Naive thymus-derived CD4-positive, alpha-beta T cell (primary cell): ENCODE results near the gene RHOG. TPM values are rescaled to one million over a fixed set of nuclear protein-coding genes. Genes with fewer than 3 reads are reported as not detected.
A peak's percentile ranks its signal among the peaks of the same experiment; 100 is the strongest.

Source experiments
- ATAC-seq: fragments of 150-1000 bp; cut with Tn5 transposase; 2 replicates; pipeline ENCODE4 v1.10.0; 2021; ENCODE audit warnings: mild to moderate bottlenecking, moderate library complexity
- CTCF ChIA-PET: fragments of 350-600 bp; sonication (Branson Sonifier 250); formaldehyde crosslinking; loops from one replicate; lab custom pipeline; 2021; ENCODE audit warnings: antibody characterized with exemption; lab: Charles Lee
- POLR2A ChIA-PET: fragments of 350-600 bp; sonication (Branson Sonifier 250); formaldehyde crosslinking; loops from one replicate; lab custom pipeline; 2021; ENCODE audit warnings: antibody characterized with exemption, inconsistent platforms; lab: Charles Lee
- DNase-seq, 9 donors: peaks; one replicate each; pipeline versions ENCODE4 v3.0.0 to v3.0.0-alpha.2; 2020 to 2022; ENCODE audit warnings: mixed read lengths in 1 of 9
- H3K27ac ChIP-seq: one replicate; pipeline ENCODE4 v1.7.0; 2013; ENCODE audit warnings: mild to moderate bottlenecking, low read depth, low read length, moderate library complexity
- H3K27me3 ChIP-seq, 2 donors: one replicate each; pipeline ENCODE4 v1.7.0; 2013; ENCODE audit warnings: low read length in 2 of 2, mild to moderate bottlenecking in 2 of 2, moderate library complexity in 2 of 2; ENCODE audit not compliant: control insufficient read depth in 2 of 2, insufficient read depth in 2 of 2
- H3K36me3 ChIP-seq, 3 experiments: 1 replicate in 2 of 3; 2 replicates in 1 of 3; pipeline ENCODE4 v1.7.0; 2013; ENCODE audit warnings: low read length in 3 of 3, mild to moderate bottlenecking in 3 of 3, moderate library complexity in 1 of 3; ENCODE audit not compliant: insufficient read depth in 3 of 3, control insufficient read depth in 2 of 3
- H3K4me1 ChIP-seq, 2 donors: one replicate each; pipeline ENCODE4 v1.7.0; 2013; ENCODE audit warnings: low read length in 2 of 2, mild to moderate bottlenecking in 2 of 2, moderate library complexity in 1 of 2; ENCODE audit not compliant: control insufficient read depth in 2 of 2, insufficient read depth in 2 of 2
- H3K4me3 ChIP-seq: 2 replicates; pipeline ENCODE4 v1.7.0; 2013; ENCODE audit warnings: mild to moderate bottlenecking, low read length
- H3K9me3 ChIP-seq, 3 experiments: 1 replicate in 2 of 3; 2 replicates in 1 of 3; pipeline ENCODE4 v1.7.0; 2013; ENCODE audit warnings: low read length in 3 of 3; ENCODE audit not compliant: control insufficient read depth in 2 of 3
- H3K27ac Mint-ChIP-seq, 9 donors: one replicate each; pipeline ENCODE4 v1.8.0; 2020 to 2022; ENCODE audit warnings: mixed read lengths in 9 of 9, mild to moderate bottlenecking in 8 of 9, moderate library complexity in 5 of 9, inconsistent platforms in 2 of 9
- H3K27me3 Mint-ChIP-seq, 5 donors: one replicate each; pipeline ENCODE4 v1.8.0; 2021 to 2022; ENCODE audit warnings: mixed read lengths in 5 of 5, mild to moderate bottlenecking in 1 of 5
- H3K36me3 Mint-ChIP-seq, 5 donors: one replicate each; pipeline ENCODE4 v1.8.0; 2020 to 2022; ENCODE audit warnings: mixed read lengths in 5 of 5, mild to moderate bottlenecking in 3 of 5, inconsistent platforms in 1 of 5
- H3K4me1 Mint-ChIP-seq, 7 donors: one replicate each; pipeline ENCODE4 v1.8.0; 2020 to 2022; ENCODE audit warnings: mixed read lengths in 7 of 7, mild to moderate bottlenecking in 3 of 7, inconsistent platforms in 1 of 7
- H3K4me3 Mint-ChIP-seq, 10 donors: one replicate each; pipeline ENCODE4 v1.8.0; 2020 to 2022; ENCODE audit warnings: mild to moderate bottlenecking in 10 of 10, mixed read lengths in 10 of 10, moderate library complexity in 6 of 10, inconsistent platforms in 2 of 10
- H3K9me3 Mint-ChIP-seq, 11 donors: one replicate each; pipeline ENCODE4 v1.8.0; 2020 to 2022; ENCODE audit warnings: mixed read lengths in 11 of 11, mild to moderate bottlenecking in 4 of 11, inconsistent platforms in 1 of 11, moderate library complexity in 1 of 11
- intact Hi-C, 2 donors: fragments of 100-400 bp; cut with micrococcal nuclease; formaldehyde crosslinking; loops; one replicate each; pipeline ENCODE4 v1.15.1; 2023
- polyA plus RNA-seq, 2 donors: library from polyadenylated mRNA; unstranded; fragments of 300-500 nt; fragmentation: Illumina TruSeq; gene quantifications; one replicate each; pipeline ENCODE4 v1.2.3, GENCODE V29; 2021
- total RNA-seq, 6 experiments: library from RNA in 5 of 6; stranded (reverse) in 5 of 6; gene quantifications; 1 replicate in 5 of 6; 2 replicates in 1 of 6; pipeline ENCODE4 v1.2.3 and lab custom pipeline; 2021 to 2026

Gene RHOG
- total and polyA plus RNA-seq, 7 experiments from 2014 or later, result 89.4 to 220 (median 133) TPM

DNA sequence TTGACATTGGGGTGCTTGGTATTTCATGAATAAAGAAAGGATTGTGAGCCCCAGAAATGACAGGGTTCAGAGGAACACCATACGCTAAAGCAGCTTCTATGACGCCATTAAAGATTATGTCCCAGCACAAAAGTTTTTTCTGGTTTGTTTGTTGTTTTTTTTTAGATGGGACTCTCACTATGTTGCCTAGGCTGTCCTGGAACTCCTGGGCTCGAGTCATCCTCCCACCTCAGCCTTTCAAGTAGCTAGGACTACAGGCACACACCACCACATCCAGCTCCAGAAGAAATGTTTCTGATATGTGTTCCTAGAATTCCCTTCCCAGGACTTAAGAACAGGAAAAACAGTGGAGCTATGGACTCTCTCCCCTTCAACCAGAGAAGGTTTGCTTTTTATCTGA is 2.6 kb upstream of the RHOG start:
- Histone ChIP-seq H3K4me3 (no peak overlapping the region), H3K4me1 (peaks cover 15 to 20% of the 10 kb centered on the region in 2 donors), H3K36me3 (peaks cover 0 to 4% (median 0%) of the 10 kb centered on the region in 3 experiments), H3K9me3 (no peaks in the 10 kb centered on the region), H3K27me3 (no peaks in the 10 kb centered on the region), H3K27ac (peak overlapping the region; percentile 95)
- H3K4me3 Mint-ChIP-seq, result peak overlapping the region in 2 of 10 donors; percentile 9 to 12
- peaks cover 0 to 7% (median 0%) of the 10 kb centered on the region in 11 donors for H3K9me3 Mint-ChIP-seq
- DNase-seq (no peak), ATAC-seq (no peak)
- H3K27ac Mint-ChIP-seq, result peak overlapping the region; percentile 56 to 95 (median 85)
- peaks cover 0 to 15% (median 4%) of the 10 kb centered on the region in 5 donors for H3K36me3 Mint-ChIP-seq
- peaks cover 8 to 48% (median 39%) of the 10 kb centered on the region in 7 donors for H3K4me1 Mint-ChIP-seq
- ChIA-PET CTCF (interaction anchor here (1.3 to 12.5 kb wide), 3 partner anchors 8 to 227 kb away, joined by 3 to 213 read pairs (median 164); partner anchors contain the start of gene STIM1), POLR2A (interaction anchor here (0.8 to 17.9 kb wide), 6 partner anchors 8 to 854 kb away, joined by 3 to 399 read pairs (median 4); partner anchors contain the start of genes PGAP2 and STIM1)
- intact Hi-C loops, result no loop called here
- H3K27me3 Mint-ChIP-seq, result no peaks in the 10 kb centered on the region

GRCh38 chr11:3841426-3842350 is 929 bp upstream of the RHOG start:
- POLR2A ChIA-PET, result interaction anchor here (0.7 to 17.9 kb wide), 26 partner anchors 8 to 231 kb away, joined by 3 to 399 read pairs (median 5); partner anchors contain the start of genes NUP98, PGAP2 and STIM1
- H3K4me1 ChIP-seq, result peaks cover 30 to 34% of the 10 kb centered on the region in 2 donors
- peak overlapping the region; percentile 87 to 99 (median 97) for H3K27ac Mint-ChIP-seq
- intact Hi-C loops, result loop anchor here (1.0 kb wide), 7 partner anchors 8 to 253 kb away; partner anchors contain the start of genes NUP98 (in 2 of the 2), PGAP2 (in 2 of the 2) and RRM1 (in 2 of the 2)
- H3K36me3 Mint-ChIP-seq, result peaks cover 3 to 22% (median 4%) of the 10 kb centered on the region in 5 donors
- DNase-seq (peak; percentile 82 to 98 (median 95)), ATAC-seq (peak; percentile 84)
- CTCF ChIA-PET, result interaction anchor here (0.7 to 12.5 kb wide), 22 partner anchors 9 to 250 kb away, joined by 3 to 213 read pairs (median 4); partner anchors contain the start of gene STIM1
- H3K27ac ChIP-seq, result peak overlapping the region; percentile 95
- H3K27me3 ChIP-seq, result no peaks in the 10 kb centered on the region
- peak overlapping the region; percentile 51 for H3K4me3 ChIP-seq
- H3K9me3 ChIP-seq, result no peaks in the 10 kb centered on the region
- H3K4me3 Mint-ChIP-seq, result peak overlapping the region; percentile 76 to 99 (median 91)
- H3K36me3 ChIP-seq, result peaks cover 0 to 4% (median 0%) of the 10 kb centered on the region in 3 experiments
- H3K9me3 Mint-ChIP-seq, result peaks cover 0 to 7% (median 0%) of the 10 kb centered on the region in 11 donors
- H3K4me1 Mint-ChIP-seq, result peaks cover 19 to 64% (median 54%) of the 10 kb centered on the region in 7 donors
- no peaks in the 10 kb centered on the region for H3K27me3 Mint-ChIP-seq

GRCh38 chr11:3840004-3840869 is 522 bp downstream of the RHOG start:
- ATAC-seq (no peak), DNase-seq (peak in 8 of 9 donors; percentile 37 to 57 (median 52))
- H3K36me3 Mint-ChIP-seq, result peaks cover 7 to 28% (median 9%) of the 10 kb centered on the region in 5 donors
- peak overlapping the region; percentile 95 for H3K27ac ChIP-seq
- CTCF ChIA-PET, result interaction anchor here (0.6 to 12.5 kb wide), 13 partner anchors 9 to 233 kb away, joined by 3 to 213 read pairs (median 5); partner anchors contain the start of genes PGAP2 and STIM1
- no peaks in the 10 kb centered on the region for H3K9me3 ChIP-seq
- peaks cover 43 to 44% of the 10 kb centered on the region in 2 donors for H3K4me1 ChIP-seq
- no peaks in the 10 kb centered on the region for H3K27me3 Mint-ChIP-seq
- H3K4me3 Mint-ChIP-seq, result peak overlapping the region; percentile 92 to 99 (median 95)
- intact Hi-C loops, result no loop called here
- POLR2A ChIA-PET, result interaction anchor here (0.6 to 17.9 kb wide), 24 partner anchors 9 to 257 kb away, joined by 3 to 399 read pairs (median 6); partner anchors contain the start of genes NUP98, PGAP2 and STIM1
- H3K4me3 ChIP-seq, result peak overlapping the region; percentile 51
- peaks cover 27 to 73% (median 62%) of the 10 kb centered on the region in 7 donors for H3K4me1 Mint-ChIP-seq
- H3K36me3 ChIP-seq, result peaks cover 0 to 7% (median 0%) of the 10 kb centered on the region in 3 experiments
- H3K27ac Mint-ChIP-seq, result peak overlapping the region; percentile 88 to 99 (median 98)
- H3K9me3 Mint-ChIP-seq, result peaks cover 0 to 7% (median 0%) of the 10 kb centered on the region in 11 donors
- no peaks in the 10 kb centered on the region for H3K27me3 ChIP-seq

DNA sequence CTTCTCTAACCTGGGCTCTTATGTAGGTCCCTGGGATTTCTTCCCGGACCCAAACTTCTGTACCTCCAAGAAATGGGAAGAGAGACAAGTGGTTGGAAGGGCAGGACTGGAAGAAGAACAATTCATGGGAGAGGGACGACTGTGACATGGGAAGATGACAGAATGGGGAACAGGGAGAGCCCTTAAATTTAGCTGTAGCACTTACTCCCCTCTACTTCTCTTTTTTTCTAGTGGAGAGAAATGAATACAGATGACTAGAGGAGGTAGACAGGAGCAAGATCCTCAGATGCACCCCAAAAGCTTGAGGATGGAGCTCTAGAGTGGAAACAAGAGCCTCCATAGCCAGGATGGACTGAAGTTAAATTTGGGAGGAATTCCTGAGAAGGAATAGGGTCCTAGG is 2.3 kb downstream of the RHOG start:
- ATAC-seq (no peak), DNase-seq (no peak)
- Mint-ChIP-seq H3K36me3 (peaks cover 7 to 42% (median 20%) of the 10 kb centered on the region in 5 donors), H3K27ac (peak overlapping the region; percentile 88 to 99 (median 98)), H3K4me1 (peaks cover 41 to 77% (median 68%) of the 10 kb centered on the region in 7 donors), H3K9me3 (peaks cover 0 to 7% (median 0%) of the 10 kb centered on the region in 11 donors), H3K27me3 (no peaks in the 10 kb centered on the region), H3K4me3 (peak overlapping the region; percentile 92 to 99 (median 95))
- H3K27ac ChIP-seq, result peak overlapping the region; percentile 95
- H3K27me3 ChIP-seq, result no peaks in the 10 kb centered on the region
- peaks cover 61% of the 10 kb centered on the region in 2 donors for H3K4me1 ChIP-seq
- POLR2A ChIA-PET, result interaction anchor here (0.5 to 17.9 kb wide), 10 partner anchors 13 to 769 kb away, joined by 3 to 399 read pairs (median 22); partner anchors contain the start of genes NUP98, PGAP2, STIM1 and TRIM68
- peaks cover 0 to 11% (median 0%) of the 10 kb centered on the region in 3 experiments for H3K36me3 ChIP-seq
- peak overlapping the region; percentile 51 for H3K4me3 ChIP-seq
- intact Hi-C loops, result no loop called here
- CTCF ChIA-PET, result interaction anchor here (0.9 to 12.5 kb wide), 6 partner anchors 9 to 30 kb away, joined by 3 to 213 read pairs (median 6); partner anchors contain the start of genes PGAP2 and STIM1
- no peaks in the 10 kb centered on the region for H3K9me3 ChIP-seq

DNA sequence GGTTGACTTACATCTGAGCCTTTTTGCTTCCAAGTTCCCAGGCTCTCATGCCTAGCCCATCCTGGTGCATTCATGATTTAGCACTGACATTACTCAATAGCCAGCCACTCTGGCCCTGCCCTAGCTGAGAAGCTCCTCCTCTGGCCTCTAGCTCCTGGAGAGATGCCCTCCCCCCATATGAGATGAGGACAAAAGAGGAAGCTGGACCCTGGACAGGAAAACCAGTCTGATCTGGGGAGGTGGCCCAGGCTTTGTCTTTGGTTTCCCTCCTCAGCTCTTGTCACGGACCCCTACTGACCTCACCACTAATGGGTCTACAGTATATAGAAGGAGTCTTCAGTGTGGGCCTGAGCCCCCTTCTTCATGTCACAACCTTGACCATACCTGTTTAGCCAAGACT is 3.0 kb downstream of the RHOG start:
- ATAC-seq (no peak), DNase-seq (no peak)
- H3K9me3 Mint-ChIP-seq, result peaks cover 0 to 7% (median 0%) of the 10 kb centered on the region in 11 donors
- CTCF ChIA-PET, result interaction anchor here (0.8 to 12.5 kb wide), 6 partner anchors 9 to 29 kb away, joined by 3 to 213 read pairs (median 6); partner anchors contain the start of genes PGAP2 and STIM1
- Histone ChIP-seq H3K36me3 (peaks cover 0 to 11% (median 0%) of the 10 kb centered on the region in 3 experiments), H3K27me3 (no peaks in the 10 kb centered on the region), H3K27ac (peak overlapping the region; percentile 95), H3K4me3 (peak overlapping the region; percentile 51), H3K9me3 (no peaks in the 10 kb centered on the region), H3K4me1 (peaks cover 66 to 68% of the 10 kb centered on the region in 2 donors)
- peaks cover 46 to 78% (median 70%) of the 10 kb centered on the region in 7 donors for H3K4me1 Mint-ChIP-seq
- intact Hi-C loops, result no loop called here
- H3K36me3 Mint-ChIP-seq, result peaks cover 7 to 42% (median 20%) of the 10 kb centered on the region in 5 donors
- peak overlapping the region; percentile 92 to 99 (median 95) for H3K4me3 Mint-ChIP-seq
- no peaks in the 10 kb centered on the region for H3K27me3 Mint-ChIP-seq
- peak overlapping the region; percentile 88 to 99 (median 98) for H3K27ac Mint-ChIP-seq
- POLR2A ChIA-PET, result interaction anchor here (0.8 to 17.9 kb wide), 6 partner anchors 9 to 112 kb away, joined by 6 to 399 read pairs (median 46); partner anchors contain the start of genes PGAP2 and STIM1
